Osteocyte (in vitro differentiated cells): ENCODE results near the gene BCR. TPM values are rescaled to one million over a fixed set of nuclear protein-coding genes. Genes with fewer than 3 reads are reported as not detected.

Experiments used
- DNase-seq: peaks from one replicate; pipeline ENCODE4 v3.0.0; 2021; ENCODE audit warnings: mixed read lengths; ENCODE audit not compliant: unreplicated experiment; ENCODE audit errors: extremely low spot score
- H3K27ac Mint-ChIP-seq: one replicate; pipeline ENCODE4 v1.8.0; 2021; ENCODE audit warnings: mild to moderate bottlenecking, mixed read lengths; ENCODE audit not compliant: unreplicated experiment
- H3K27me3 Mint-ChIP-seq: one replicate; pipeline ENCODE4 v1.8.0; 2021; ENCODE audit warnings: mixed read lengths; ENCODE audit not compliant: unreplicated experiment
- H3K36me3 Mint-ChIP-seq: one replicate; pipeline ENCODE4 v1.8.0; 2021; ENCODE audit warnings: mixed read lengths; ENCODE audit not compliant: unreplicated experiment
- H3K4me1 Mint-ChIP-seq: one replicate; pipeline ENCODE4 v1.8.0; 2021; ENCODE audit warnings: mixed read lengths; ENCODE audit not compliant: unreplicated experiment
- H3K4me3 Mint-ChIP-seq: one replicate; pipeline ENCODE4 v1.8.0; 2021; ENCODE audit warnings: mild to moderate bottlenecking, moderate library complexity, mixed read lengths; ENCODE audit not compliant: unreplicated experiment
- H3K9me3 Mint-ChIP-seq: one replicate; pipeline ENCODE4 v1.8.0; 2021; ENCODE audit warnings: mixed read lengths; ENCODE audit not compliant: unreplicated experiment
- CTCF ChIP-seq: fragments of 200-600 bp; sonication (generic); IDR thresholded peaks from 2 replicates; pipeline ENCODE4 v1.5.0; 2021; ENCODE audit warnings: antibody characterized with exemption, mild to moderate bottlenecking, moderate library complexity
- total RNA-seq: library from RNA; stranded (reverse); gene quantifications from 2 replicates; pipeline ENCODE4 v1.2.1, GENCODE V29; 2021

The BCR gene
- total RNA-seq, 1 donor from 2014 or later, result 35.3 TPM

GRCh38 chr22:23280356-23281052 is 100.2 kb downstream of the BCR start:
- Mint-ChIP-seq H3K4me3 (no peak overlapping the region), H3K9me3 (no peaks in the 10 kb centered on the region), H3K36me3 (peaks cover 10% of the 10 kb centered on the region), H3K4me1 (peaks cover 20% of the 10 kb centered on the region), H3K27me3 (no peaks in the 10 kb centered on the region), H3K27ac (no peak overlapping the region)
- no peak for TF ChIP-seq CTCF
- no peak for DNase-seq

GRCh38 chr22:23281053-23281405 is 100.7 kb downstream of the BCR start:
- DNase-seq, result no peak
- Mint-ChIP-seq H3K4me3 (no peak overlapping the region), H3K27me3 (no peaks in the 10 kb centered on the region), H3K36me3 (peaks cover 7% of the 10 kb centered on the region), H3K27ac (no peak overlapping the region), H3K9me3 (no peaks in the 10 kb centered on the region), H3K4me1 (peaks cover 23% of the 10 kb centered on the region)
- no peak for TF ChIP-seq CTCF

- H3K36me3 Mint-ChIP-seq, result peaks cover 7% of the 10 kb centered on the region
- H3K4me3 Mint-ChIP-seq, result no peak overlapping the region
- DNase-seq, result peak; percentile 94
- peak overlapping the region; percentile 77 for H3K27ac Mint-ChIP-seq
- H3K27me3 Mint-ChIP-seq, result no peaks in the 10 kb centered on the region
- TF ChIP-seq CTCF, result peak; percentile 97
- no peaks in the 10 kb centered on the region for H3K9me3 Mint-ChIP-seq
- peaks cover 23% of the 10 kb centered on the region for H3K4me1 Mint-ChIP-seq
These were observed 101.2 kb downstream of the BCR start for GRCh38 chr22:23281406-23282088.

GRCh38 chr22:23282089-23282501 is 101.8 kb downstream of the BCR start:
- TF ChIP-seq CTCF, result no peak
- no peak overlapping the region for H3K4me3 Mint-ChIP-seq
- no peaks in the 10 kb centered on the region for H3K27me3 Mint-ChIP-seq
- no peaks in the 10 kb centered on the region for H3K9me3 Mint-ChIP-seq
- H3K36me3 Mint-ChIP-seq, result peaks cover 7% of the 10 kb centered on the region
- peak overlapping the region; percentile 77 for H3K27ac Mint-ChIP-seq
- DNase-seq, result peak; percentile 91
- peaks cover 23% of the 10 kb centered on the region for H3K4me1 Mint-ChIP-seq

- TF ChIP-seq CTCF, result no peak
- no peak for DNase-seq
- peaks cover 7% of the 10 kb centered on the region for H3K36me3 Mint-ChIP-seq
- H3K9me3 Mint-ChIP-seq, result no peaks in the 10 kb centered on the region
- no peaks in the 10 kb centered on the region for H3K27me3 Mint-ChIP-seq
- H3K4me3 Mint-ChIP-seq, result no peak overlapping the region
- H3K4me1 Mint-ChIP-seq, result peaks cover 23% of the 10 kb centered on the region
- H3K27ac Mint-ChIP-seq, result peak overlapping the region; percentile 77
These were observed 102.2 kb downstream of the BCR start for GRCh38 chr22:23282516-23282915.
